GM12892 (cell line): ENCODE measurements around the gene DBET.
"Not testable (repeated sequence)": the region's sequence is repeated elsewhere in the genome, so short reads cannot be mapped to it uniquely, and the experiment has no call there.

Experiments used
- POLR2A ChIP-seq: IDR thresholded peaks from 2 replicates; pipeline ENCODE4 v1.6.1; 2011; ENCODE audit warnings: low read depth, low read length, control low read depth
- POLR2AphosphoS5 ChIP-seq: IDR thresholded peaks from 2 replicates; pipeline ENCODE4 v1.6.1; 2011; ENCODE audit warnings: low read depth, low read length, control low read depth
- TAF1 ChIP-seq: IDR thresholded peaks from 2 replicates; pipeline ENCODE4 v1.6.1; 2011; ENCODE audit warnings: low read depth, mild to moderate bottlenecking, control low read depth, low read length, borderline replicate concordance

GRCh38 chr4:190027156-190027555 lies 37.1 kb upstream of the DBET start, which contains the start of gene FRG2:
- not testable (repeated sequence) for TF ChIP-seq POLR2AphosphoS5, POLR2A, TAF1
